GM23338 (cell line): ENCODE results near the gene CMTM2. TPM values are rescaled to one million over a fixed set of nuclear protein-coding genes. Genes with fewer than 3 reads are reported as not detected.

Experiments
- ATAC-seq: fragments of 200-7000 bp; cut with Tn5 transposase; 3 replicates; pipeline ENCODE4 v1.9.1; 2020
- DNase-seq: peaks from one replicate; pipeline ENCODE4 v3.0.0-alpha.2; 2015; ENCODE audit warnings: low spot score
- H2AFZ ChIP-seq: fragments of 200-600 bp; sonication (generic); 2 replicates; pipeline ENCODE4 v1.8.0; 2016; ENCODE audit warnings: antibody characterized with exemption, mild to moderate bottlenecking, moderate library complexity
- H3F3A ChIP-seq: fragments of 200-600 bp; sonication (generic); replicated peaks from 2 replicates; pipeline ENCODE4 v1.8.0; 2017; ENCODE audit warnings: antibody characterized with exemption, mixed run types, low read depth
- H3K27ac ChIP-seq: fragments of 200-600 bp; sonication (generic); 2 replicates; pipeline ENCODE4 v1.6.1; 2016; ENCODE audit warnings: low read depth
- H3K27me3 ChIP-seq: fragments of 200-600 bp; sonication (generic); 2 replicates; pipeline ENCODE4 v1.8.0; 2016; ENCODE audit warnings: mild to moderate bottlenecking, mixed run types, moderate library complexity; ENCODE audit not compliant: insufficient read depth
- H3K36me3 ChIP-seq: fragments of 200-600 bp; sonication (generic); 2 replicates; pipeline ENCODE4 v1.8.0; 2016; ENCODE audit warnings: mild to moderate bottlenecking; ENCODE audit not compliant: insufficient read depth
- H3K4me1 ChIP-seq: fragments of 200-600 bp; sonication (generic); 2 replicates; pipeline ENCODE4 v1.8.0; 2016; ENCODE audit warnings: mild to moderate bottlenecking, moderate library complexity; ENCODE audit not compliant: insufficient read depth
- H3K4me2 ChIP-seq: fragments of 200-600 bp; sonication (generic); 2 replicates; pipeline ENCODE4 v1.7.1; 2017; ENCODE audit warnings: mixed run types
- H3K4me3 ChIP-seq: fragments of 200-600 bp; sonication (generic); 2 replicates; pipeline ENCODE4 v1.6.1; 2016; ENCODE audit warnings: mixed run types
- H3K79me2 ChIP-seq: fragments of 200-600 bp; sonication (generic); replicated peaks from 2 replicates; pipeline ENCODE4 v1.8.0; 2017; ENCODE audit warnings: mild to moderate bottlenecking; ENCODE audit not compliant: insufficient read depth
- H3K9me2 ChIP-seq: fragments of 200-600 bp; sonication (generic); 2 replicates; pipeline ENCODE4 v1.8.0; 2017; ENCODE audit not compliant: insufficient read depth
- H4K20me1 ChIP-seq: fragments of 200-600 bp; sonication (generic); replicated peaks from 2 replicates; pipeline ENCODE4 v1.8.0; 2017; ENCODE audit warnings: mild to moderate bottlenecking; ENCODE audit not compliant: insufficient read depth
- H3K27ac Mint-ChIP-seq: 2 replicates; pipeline ENCODE4 v1.8.0; 2020; ENCODE audit warnings: inconsistent platforms, mild to moderate bottlenecking, moderate library complexity, mixed read lengths
- H3K27me3 Mint-ChIP-seq: 3 replicates; pipeline ENCODE4 v1.8.0; 2022; ENCODE audit warnings: low read depth, mild to moderate bottlenecking, moderate library complexity, mixed read lengths, inconsistent platforms; ENCODE audit not compliant: insufficient read depth, poor library complexity
- H3K36me3 Mint-ChIP-seq: 3 replicates; pipeline ENCODE4 v1.8.0; 2021; ENCODE audit warnings: low read depth, mild to moderate bottlenecking, inconsistent platforms, moderate library complexity, mixed read lengths
- H3K4me1 Mint-ChIP-seq: 3 replicates; pipeline ENCODE4 v1.8.0; 2020; ENCODE audit warnings: mild to moderate bottlenecking, inconsistent platforms, mixed read lengths
- H3K4me3 Mint-ChIP-seq: 3 replicates; pipeline ENCODE4 v1.8.0; 2021; ENCODE audit warnings: moderate library complexity, mild to moderate bottlenecking, inconsistent platforms, mixed read lengths
- H3K9me3 Mint-ChIP-seq: 3 replicates; pipeline ENCODE4 v1.8.0; 2020; ENCODE audit warnings: moderate library complexity, mild to moderate bottlenecking, inconsistent platforms, mixed read lengths
- CREB1 ChIP-seq: fragments of 250-450 bp; sonication (Bioruptor Pico); IDR thresholded peaks from 2 replicates; pipeline ENCODE4 v1.5.0; 2020; ENCODE audit warnings: low read depth, mild to moderate bottlenecking, moderate library complexity
- EZH2 ChIP-seq: fragments of 200-600 bp; sonication (generic); IDR thresholded peaks from one replicate; pipeline ENCODE4 v1.8.0; 2017; ENCODE audit warnings: antibody characterized with exemption, mild to moderate bottlenecking, low read depth; ENCODE audit not compliant: unreplicated experiment
- EZH2phosphoT487 ChIP-seq: fragments of 200-600 bp; sonication (generic); IDR thresholded peaks from one replicate; pipeline ENCODE4 v1.8.1; 2018; ENCODE audit warnings: antibody characterized with exemption; ENCODE audit not compliant: unreplicated experiment
- JUNB ChIP-seq: IDR thresholded peaks from one replicate; pipeline ENCODE4 v1.6.1; 2016; ENCODE audit warnings: antibody characterized with exemption; ENCODE audit not compliant: unreplicated experiment
- NANOG ChIP-seq: IDR thresholded peaks from 2 replicates; pipeline ENCODE4 v1.6.1; 2016; ENCODE audit warnings: antibody characterized with exemption, borderline replicate concordance
- POLR2AphosphoS5 ChIP-seq: IDR thresholded peaks from 2 replicates; pipeline ENCODE4 v1.6.1; 2016; ENCODE audit warnings: antibody characterized with exemption, low read depth
- STAT1 ChIP-seq: IDR thresholded peaks from one replicate; pipeline ENCODE4 v1.6.1; 2016; ENCODE audit warnings: antibody characterized with exemption; ENCODE audit not compliant: unreplicated experiment
- ZNF114 ChIP-seq: fragments of 250-450 bp; sonication (Bioruptor Pico); IDR thresholded peaks from 2 replicates; pipeline ENCODE4 v1.5.0; 2020; ENCODE audit warnings: mild to moderate bottlenecking, moderate library complexity
- ZNF331 ChIP-seq: fragments of 250-450 bp; sonication (Bioruptor Pico); IDR thresholded peaks from 2 replicates; pipeline ENCODE4 v1.5.0; 2020; ENCODE audit warnings: low read depth, mild to moderate bottlenecking, moderate library complexity
- polyA plus RNA-seq: library from polyadenylated mRNA; unstranded; fragments of >200 nt; fragmentation: Nextera tagmentation; extraction: Ambion mirVana; gene quantifications from 2 replicates; pipeline ENCODE4 v1.2.1, GENCODE V29; 2016
- total RNA-seq: library from RNA; depleted of rRNA; stranded (reverse); fragments of >200 nt; shearing (Covaris generic); gene quantifications from 2 replicates; pipeline ENCODE4 v1.2.3, GENCODE V29; 2014
- TF ChIP-seq, protein P1 (sequence below): fragments of 250-450 bp; sonication (Bioruptor Pico); IDR thresholded peaks from 2 replicates; pipeline ENCODE4 v1.5.0; 2020; ENCODE audit warnings: mild to moderate bottlenecking, moderate library complexity
- TF ChIP-seq, protein P2 (sequence below): IDR thresholded peaks from one replicate; pipeline ENCODE4 v1.6.1; 2018; ENCODE audit warnings: antibody characterized with exemption; ENCODE audit not compliant: unreplicated experiment
- TF ChIP-seq, protein P3 (sequence below), 2 experiments: fragments of 200-600 bp in 1 of 2; sonication (generic) in 1 of 2; conservative IDR thresholded peaks; 2 replicates each; pipeline versions ENCODE4 v1.5.1 to v1.6.1; 2016 to 2017; ENCODE audit warnings: antibody characterized with exemption in 2 of 2, low read depth in 2 of 2, mild to moderate bottlenecking in 2 of 2, moderate library complexity in 1 of 2

Gene CMTM2
- total and polyA plus RNA-seq, 2 experiments from 2014 or later: not detected

DNA sequence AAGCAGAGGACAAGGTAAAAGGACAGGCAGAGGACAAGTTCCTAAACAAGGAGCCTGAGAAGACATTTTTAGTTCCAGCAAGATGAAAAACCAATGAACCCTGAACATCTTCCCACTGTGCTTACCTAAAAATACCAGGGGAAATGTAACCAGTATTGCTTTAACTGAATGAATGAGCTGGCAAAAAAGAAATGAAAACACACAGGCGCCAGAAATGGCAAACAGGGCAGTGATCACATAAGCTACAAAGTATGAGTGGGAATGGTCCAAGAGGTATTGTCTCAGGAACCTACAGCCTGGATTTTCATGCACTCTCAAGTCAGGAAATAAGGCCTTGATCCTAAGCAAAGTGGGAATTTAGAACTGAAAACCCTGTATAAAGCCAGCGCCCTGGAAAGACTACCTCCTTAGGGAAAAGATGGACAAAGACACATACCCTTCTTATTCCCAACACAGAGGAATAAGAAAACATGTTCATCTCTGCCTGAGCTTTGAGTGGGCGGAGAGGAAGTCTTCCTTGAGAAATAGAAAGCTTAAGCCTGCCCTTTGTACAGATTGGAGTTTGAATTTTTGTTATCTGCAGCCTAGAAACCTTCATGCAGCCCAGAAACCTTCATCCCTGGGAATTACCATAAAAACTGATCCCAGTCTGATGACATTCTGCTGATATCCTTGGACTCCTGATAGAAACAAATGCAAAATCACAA is 2.1 kb downstream of the CMTM2 start:
- TF ChIP-seq, protein P1, sequence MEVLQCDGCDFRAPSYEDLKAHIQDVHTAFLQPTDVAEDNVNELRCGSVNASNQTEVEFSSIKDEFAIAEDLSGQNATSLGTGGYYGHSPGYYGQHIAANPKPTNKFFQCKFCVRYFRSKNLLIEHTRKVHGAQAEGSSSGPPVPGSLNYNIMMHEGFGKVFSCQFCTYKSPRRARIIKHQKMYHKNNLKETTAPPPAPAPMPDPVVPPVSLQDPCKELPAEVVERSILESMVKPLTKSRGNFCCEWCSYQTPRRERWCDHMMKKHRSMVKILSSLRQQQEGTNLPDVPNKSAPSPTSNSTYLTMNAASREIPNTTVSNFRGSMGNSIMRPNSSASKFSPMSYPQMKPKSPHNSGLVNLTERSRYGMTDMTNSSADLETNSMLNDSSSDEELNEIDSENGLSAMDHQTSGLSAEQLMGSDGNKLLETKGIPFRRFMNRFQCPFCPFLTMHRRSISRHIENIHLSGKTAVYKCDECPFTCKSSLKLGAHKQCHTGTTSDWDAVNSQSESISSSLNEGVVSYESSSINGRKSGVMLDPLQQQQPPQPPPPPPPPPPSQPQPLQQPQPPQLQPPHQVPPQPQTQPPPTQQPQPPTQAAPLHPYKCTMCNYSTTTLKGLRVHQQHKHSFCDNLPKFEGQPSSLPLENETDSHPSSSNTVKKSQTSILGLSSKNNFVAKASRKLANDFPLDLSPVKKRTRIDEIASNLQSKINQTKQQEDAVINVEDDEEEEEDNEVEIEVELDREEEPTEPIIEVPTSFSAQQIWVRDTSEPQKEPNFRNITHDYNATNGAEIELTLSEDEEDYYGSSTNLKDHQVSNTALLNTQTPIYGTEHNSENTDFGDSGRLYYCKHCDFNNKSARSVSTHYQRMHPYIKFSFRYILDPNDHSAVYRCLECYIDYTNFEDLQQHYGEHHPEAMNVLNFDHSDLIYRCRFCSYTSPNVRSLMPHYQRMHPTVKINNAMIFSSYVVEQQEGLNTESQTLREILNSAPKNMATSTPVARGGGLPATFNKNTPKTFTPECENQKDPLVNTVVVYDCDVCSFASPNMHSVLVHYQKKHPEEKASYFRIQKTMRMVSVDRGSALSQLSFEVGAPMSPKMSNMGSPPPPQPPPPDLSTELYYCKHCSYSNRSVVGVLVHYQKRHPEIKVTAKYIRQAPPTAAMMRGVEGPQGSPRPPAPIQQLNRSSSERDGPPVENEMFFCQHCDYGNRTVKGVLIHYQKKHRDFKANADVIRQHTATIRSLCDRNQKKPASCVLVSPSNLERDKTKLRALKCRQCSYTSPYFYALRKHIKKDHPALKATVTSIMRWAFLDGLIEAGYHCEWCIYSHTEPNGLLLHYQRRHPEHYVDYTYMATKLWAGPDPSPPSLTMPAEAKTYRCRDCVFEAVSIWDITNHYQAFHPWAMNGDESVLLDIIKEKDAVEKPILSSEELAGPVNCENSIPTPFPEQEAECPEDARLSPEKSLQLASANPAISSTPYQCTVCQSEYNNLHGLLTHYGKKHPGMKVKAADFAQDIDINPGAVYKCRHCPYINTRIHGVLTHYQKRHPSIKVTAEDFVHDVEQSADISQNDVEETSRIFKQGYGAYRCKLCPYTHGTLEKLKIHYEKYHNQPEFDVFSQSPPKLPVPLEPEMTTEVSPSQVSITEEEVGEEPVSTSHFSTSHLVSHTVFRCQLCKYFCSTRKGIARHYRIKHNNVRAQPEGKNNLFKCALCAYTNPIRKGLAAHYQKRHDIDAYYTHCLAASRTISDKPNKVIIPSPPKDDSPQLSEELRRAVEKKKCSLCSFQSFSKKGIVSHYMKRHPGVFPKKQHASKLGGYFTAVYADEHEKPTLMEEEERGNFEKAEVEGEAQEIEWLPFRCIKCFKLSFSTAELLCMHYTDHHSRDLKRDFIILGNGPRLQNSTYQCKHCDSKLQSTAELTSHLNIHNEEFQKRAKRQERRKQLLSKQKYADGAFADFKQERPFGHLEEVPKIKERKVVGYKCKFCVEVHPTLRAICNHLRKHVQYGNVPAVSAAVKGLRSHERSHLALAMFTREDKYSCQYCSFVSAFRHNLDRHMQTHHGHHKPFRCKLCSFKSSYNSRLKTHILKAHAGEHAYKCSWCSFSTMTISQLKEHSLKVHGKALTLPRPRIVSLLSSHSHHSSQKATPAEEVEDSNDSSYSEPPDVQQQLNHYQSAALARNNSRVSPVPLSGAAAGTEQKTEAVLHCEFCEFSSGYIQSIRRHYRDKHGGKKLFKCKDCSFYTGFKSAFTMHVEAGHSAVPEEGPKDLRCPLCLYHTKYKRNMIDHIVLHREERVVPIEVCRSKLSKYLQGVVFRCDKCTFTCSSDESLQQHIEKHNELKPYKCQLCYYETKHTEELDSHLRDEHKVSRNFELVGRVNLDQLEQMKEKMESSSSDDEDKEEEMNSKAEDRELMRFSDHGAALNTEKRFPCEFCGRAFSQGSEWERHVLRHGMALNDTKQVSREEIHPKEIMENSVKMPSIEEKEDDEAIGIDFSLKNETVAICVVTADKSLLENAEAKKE (CRISPR knock-in tag): no peak
- no peak for TF ChIP-seq JUNB
- no peak for TF ChIP-seq EZH2phosphoT487
- TF ChIP-seq, protein P2, sequence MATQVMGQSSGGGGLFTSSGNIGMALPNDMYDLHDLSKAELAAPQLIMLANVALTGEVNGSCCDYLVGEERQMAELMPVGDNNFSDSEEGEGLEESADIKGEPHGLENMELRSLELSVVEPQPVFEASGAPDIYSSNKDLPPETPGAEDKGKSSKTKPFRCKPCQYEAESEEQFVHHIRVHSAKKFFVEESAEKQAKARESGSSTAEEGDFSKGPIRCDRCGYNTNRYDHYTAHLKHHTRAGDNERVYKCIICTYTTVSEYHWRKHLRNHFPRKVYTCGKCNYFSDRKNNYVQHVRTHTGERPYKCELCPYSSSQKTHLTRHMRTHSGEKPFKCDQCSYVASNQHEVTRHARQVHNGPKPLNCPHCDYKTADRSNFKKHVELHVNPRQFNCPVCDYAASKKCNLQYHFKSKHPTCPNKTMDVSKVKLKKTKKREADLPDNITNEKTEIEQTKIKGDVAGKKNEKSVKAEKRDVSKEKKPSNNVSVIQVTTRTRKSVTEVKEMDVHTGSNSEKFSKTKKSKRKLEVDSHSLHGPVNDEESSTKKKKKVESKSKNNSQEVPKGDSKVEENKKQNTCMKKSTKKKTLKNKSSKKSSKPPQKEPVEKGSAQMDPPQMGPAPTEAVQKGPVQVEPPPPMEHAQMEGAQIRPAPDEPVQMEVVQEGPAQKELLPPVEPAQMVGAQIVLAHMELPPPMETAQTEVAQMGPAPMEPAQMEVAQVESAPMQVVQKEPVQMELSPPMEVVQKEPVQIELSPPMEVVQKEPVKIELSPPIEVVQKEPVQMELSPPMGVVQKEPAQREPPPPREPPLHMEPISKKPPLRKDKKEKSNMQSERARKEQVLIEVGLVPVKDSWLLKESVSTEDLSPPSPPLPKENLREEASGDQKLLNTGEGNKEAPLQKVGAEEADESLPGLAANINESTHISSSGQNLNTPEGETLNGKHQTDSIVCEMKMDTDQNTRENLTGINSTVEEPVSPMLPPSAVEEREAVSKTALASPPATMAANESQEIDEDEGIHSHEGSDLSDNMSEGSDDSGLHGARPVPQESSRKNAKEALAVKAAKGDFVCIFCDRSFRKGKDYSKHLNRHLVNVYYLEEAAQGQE: no peak
- TF ChIP-seq POLR2AphosphoS5: no peak
- no peak for TF ChIP-seq ZNF114 (CRISPR knock-in tag)
- TF ChIP-seq ZNF331 (CRISPR knock-in tag): no peak
- no peak for TF ChIP-seq EZH2
- TF ChIP-seq STAT1: no peak
- no peak for TF ChIP-seq NANOG
- TF ChIP-seq, protein P3, sequence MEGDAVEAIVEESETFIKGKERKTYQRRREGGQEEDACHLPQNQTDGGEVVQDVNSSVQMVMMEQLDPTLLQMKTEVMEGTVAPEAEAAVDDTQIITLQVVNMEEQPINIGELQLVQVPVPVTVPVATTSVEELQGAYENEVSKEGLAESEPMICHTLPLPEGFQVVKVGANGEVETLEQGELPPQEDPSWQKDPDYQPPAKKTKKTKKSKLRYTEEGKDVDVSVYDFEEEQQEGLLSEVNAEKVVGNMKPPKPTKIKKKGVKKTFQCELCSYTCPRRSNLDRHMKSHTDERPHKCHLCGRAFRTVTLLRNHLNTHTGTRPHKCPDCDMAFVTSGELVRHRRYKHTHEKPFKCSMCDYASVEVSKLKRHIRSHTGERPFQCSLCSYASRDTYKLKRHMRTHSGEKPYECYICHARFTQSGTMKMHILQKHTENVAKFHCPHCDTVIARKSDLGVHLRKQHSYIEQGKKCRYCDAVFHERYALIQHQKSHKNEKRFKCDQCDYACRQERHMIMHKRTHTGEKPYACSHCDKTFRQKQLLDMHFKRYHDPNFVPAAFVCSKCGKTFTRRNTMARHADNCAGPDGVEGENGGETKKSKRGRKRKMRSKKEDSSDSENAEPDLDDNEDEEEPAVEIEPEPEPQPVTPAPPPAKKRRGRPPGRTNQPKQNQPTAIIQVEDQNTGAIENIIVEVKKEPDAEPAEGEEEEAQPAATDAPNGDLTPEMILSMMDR (conservative IDR thresholded peaks at IDR 0.05; ENCODE audit: low read depth in 2 of 2): no peak
- no peak for TF ChIP-seq CREB1 (CRISPR knock-in tag)
- no peak overlapping the region for H3K4me3 Mint-ChIP-seq
- no peaks in the 10 kb centered on the region for H3K36me3 Mint-ChIP-seq
- Histone ChIP-seq H3K27me3 (peaks cover 56% of the 10 kb centered on the region), H3K36me3 (no peaks in the 10 kb centered on the region), H4K20me1 (no peaks in the 10 kb centered on the region), H3K27ac (no peak overlapping the region), H3F3A (no peaks in the 10 kb centered on the region), H2AFZ (no peak overlapping the region), H3K4me1 (peaks cover 21% of the 10 kb centered on the region), H3K79me2 (no peaks in the 10 kb centered on the region), H3K4me3 (no peak overlapping the region), H3K9me2 (no peaks in the 10 kb centered on the region), H3K4me2 (no peak overlapping the region)
- H3K27me3 Mint-ChIP-seq: peaks cover 43% of the 10 kb centered on the region
- DNase-seq (no peak), ATAC-seq (no peak)
- no peaks in the 10 kb centered on the region; the same call in 2 of the 3 replicates for H3K9me3 Mint-ChIP-seq
- H3K4me1 Mint-ChIP-seq: peaks cover 37% of the 10 kb centered on the region
- H3K27ac Mint-ChIP-seq: no peak overlapping the region
